T follicular helper cell (primary cell): ENCODE data around the gene GABRQ.
"Not testable (repeated sequence)": the region's sequence is repeated elsewhere in the genome, so short reads cannot be mapped to it uniquely, and the experiment has no call there.

Experiments used
- DNase-seq: peaks from one replicate; pipeline ENCODE4 v3.0.0-alpha.2; 2020; ENCODE audit warnings: low read depth

The GABRQ gene

GRCh38 chrX:152658302-152658701, 20.6 kb downstream of the GABRQ start:
- no peak for DNase-seq

GRCh38 chrX:152663086-152663485, 25.4 kb downstream of the GABRQ start:
- DNase-seq, result no peak

- no peak for DNase-seq
Observed at GRCh38 chrX:152674135-152674534, 36.4 kb downstream of the GABRQ start.

DNA sequence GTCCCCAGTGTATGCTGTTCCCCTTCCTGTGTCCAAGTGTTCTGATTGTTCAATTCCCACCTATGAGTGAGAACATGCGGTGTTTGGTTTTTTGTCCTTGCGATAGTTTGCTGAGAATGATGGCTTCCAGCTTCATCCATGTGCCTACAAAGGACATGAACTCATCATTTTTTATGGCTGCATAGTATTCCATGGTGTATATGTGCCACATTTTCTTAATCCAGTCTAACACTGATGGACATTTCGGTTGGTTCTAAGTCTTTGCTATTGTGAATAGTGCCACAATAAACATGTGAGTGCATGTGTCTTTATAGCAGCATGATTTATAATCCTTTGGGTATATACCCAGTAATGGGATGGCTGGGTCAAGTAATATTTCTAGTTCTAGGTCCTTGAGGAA, 37.0 kb downstream of the GABRQ start:
- DNase-seq, result not testable (repeated sequence)

DNA sequence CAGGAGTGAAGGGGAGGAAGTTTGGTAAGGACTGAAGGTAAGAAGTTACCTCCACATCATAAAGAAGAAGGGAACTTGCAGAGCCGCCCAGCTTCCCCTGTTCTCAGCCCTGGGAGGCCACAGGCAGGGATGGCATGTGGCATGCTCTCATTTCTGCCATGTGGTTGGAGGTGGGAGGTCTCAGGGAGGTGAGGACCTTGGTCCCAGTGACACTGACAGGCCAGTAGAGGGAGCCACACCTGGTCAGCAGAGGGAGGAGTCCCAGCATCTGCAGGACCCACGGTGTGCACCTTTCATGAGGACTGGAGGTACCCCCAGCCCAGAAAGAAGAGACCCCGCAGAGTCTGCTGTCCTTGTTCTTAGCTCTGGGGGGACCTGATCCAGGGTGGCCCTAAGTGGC, 43.3 kb downstream of the GABRQ start:
- DNase-seq, result not testable (repeated sequence)

GRCh38 chrX:152697952-152698931, 60.5 kb downstream of the GABRQ start, which contains the start of gene MAGEA3:
Gene MAGEA3 (plus strand): TSS chrX:152698794. CDS start chrX:152700833, 2,039 bp downstream.
- not testable (repeated sequence) for DNase-seq

DNA sequence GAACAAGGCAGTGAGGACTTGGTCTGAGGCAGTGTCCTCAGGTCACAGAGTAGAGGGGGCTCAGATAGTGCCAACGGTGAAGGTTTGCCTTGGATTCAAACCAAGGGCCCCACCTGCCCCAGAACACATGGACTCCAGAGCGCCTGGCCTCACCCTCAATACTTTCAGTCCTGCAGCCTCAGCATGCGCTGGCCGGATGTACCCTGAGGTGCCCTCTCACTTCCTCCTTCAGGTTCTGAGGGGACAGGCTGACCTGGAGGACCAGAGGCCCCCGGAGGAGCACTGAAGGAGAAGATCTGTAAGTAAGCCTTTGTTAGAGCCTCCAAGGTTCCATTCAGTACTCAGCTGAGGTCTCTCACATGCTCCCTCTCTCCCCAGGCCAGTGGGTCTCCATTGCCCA, 62.7 kb downstream of the GABRQ start:
- not testable (repeated sequence) for DNase-seq

DNA sequence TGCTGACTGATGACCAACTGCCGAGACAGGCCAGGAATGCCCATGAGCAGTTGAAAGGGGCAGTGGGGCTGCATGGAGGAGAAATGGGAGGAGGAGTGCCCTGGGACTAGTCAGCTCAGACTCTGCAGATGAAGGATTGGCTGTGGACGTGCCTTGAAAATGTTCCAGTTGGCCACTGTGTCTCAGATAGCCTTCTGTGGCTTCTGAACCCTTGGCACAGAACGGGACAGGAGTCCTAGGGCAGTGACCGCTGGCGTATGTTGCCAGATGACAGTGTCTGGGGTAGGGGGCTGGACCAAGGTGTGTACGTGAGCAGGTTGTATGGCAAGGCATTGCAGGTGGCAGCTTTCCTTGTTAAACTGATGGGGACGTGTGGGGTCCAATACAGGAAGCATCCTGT, 68.8 kb downstream of the GABRQ start:
- DNase-seq, result not testable (repeated sequence)
